ENCODE measurements around the gene CD247. TPM values are rescaled to one million over a fixed set of nuclear protein-coding genes. Genes with fewer than 3 reads are reported as not detected.
A peak's percentile ranks its signal among the peaks of the same experiment; 100 is the strongest.

CD247 gene
- total and polyA plus RNA-seq, 9 of the 15 experiments (the other 6 are each of a cell fraction or from before 2014, with no cell fraction given): 0.08 to 0.42 (median 0.28) TPM; not detected in 5

DNA sequence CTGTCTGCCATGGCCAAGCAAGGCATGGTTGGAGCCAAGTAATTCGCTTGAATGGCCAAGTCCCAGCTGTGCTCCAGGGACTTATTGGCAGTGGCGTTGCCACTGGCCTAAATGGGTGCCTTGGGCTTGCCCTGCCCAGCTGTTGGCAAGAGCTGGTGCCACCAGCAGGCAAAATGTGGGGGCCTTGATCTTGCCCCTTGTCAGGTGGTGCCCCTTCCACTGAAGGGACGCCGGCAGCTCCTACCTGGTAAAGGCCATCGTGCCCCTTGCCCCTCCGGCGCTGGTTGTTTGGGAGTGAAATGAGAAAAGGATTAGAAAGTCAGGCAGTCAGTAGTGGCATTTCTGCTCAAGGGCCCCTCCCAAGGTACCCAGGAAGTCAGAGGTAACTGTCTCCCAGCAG lies 85.5 kb downstream of the CD247 start:
- H3K4me1 ChIP-seq (replicated peaks in 1 of 2; ENCODE audit: control insufficient read depth in 2 of 2, insufficient read depth in 2 of 2, low read length in 2 of 2): peaks cover 0 to 8% of the 10 kb centered on the region in 2 experiments; a peak in 3 of 5 replicates
- peak overlapping the region in 1 of 2 experiments; percentile 46; a peak in 1 of 4 replicates for H3K9ac ChIP-seq (ENCODE audit: insufficient read depth in 1 of 2, low read depth in 2 of 2, low read length in 2 of 2)
- WGBS (ENCODE audit: insufficient coverage, low coverage, missing lambda C conversion rate): 52% methylated on average over 7 of the region's 7 CpGs
- CTCF ChIA-PET (ENCODE audit: low intra/inter-chr PET ratio): no interaction called here
- H4K20me1 ChIP-seq (replicated peaks; ENCODE audit: control insufficient read depth, insufficient read depth, low read length): no peaks in the 10 kb centered on the region
- intact Hi-C loops (cut with micrococcal nuclease): no loop called here
- ATAC-seq: no peak
- H3K9me1 ChIP-seq (ENCODE audit: control insufficient read depth, insufficient read depth, low read length): no peaks in the 10 kb centered on the region
- H2AFZ ChIP-seq (ENCODE audit: low read depth, low read length): no peak overlapping the region
- BruUV-seq (replicated peaks): no TSS peak
- in situ Hi-C loops (cut with MboI): no loop called here
- no peak for DNase-seq (ENCODE audit: extremely low read depth in 1 of 4, low spot score in 3 of 4)
- H3K4me3 ChIP-seq: no peak overlapping the region
- H3K9me3 ChIP-seq (replicated peaks; ENCODE audit: control insufficient read depth, insufficient read depth, low read depth, low read length): no peaks in the 10 kb centered on the region
- H3K36me3 ChIP-seq (ENCODE audit: control insufficient read depth, insufficient read depth, low read length): no peaks in the 10 kb centered on the region
- no peak for FAIRE-seq
- H3K27ac ChIP-seq (ENCODE audit: extremely low read depth, low read depth, low read length): no peak overlapping the region
- no peak overlapping the region for H3K4me2 ChIP-seq (ENCODE audit: insufficient read depth, low read length)
- POLR2A ChIA-PET: interaction anchor here (0.6 to 1.2 kb wide), 5 partner anchors 8 to 336 kb away, joined by 3 to 6 read pairs (median 4); no protein-coding TSS in a partner anchor
- H3K79me2 ChIP-seq (ENCODE audit: control insufficient read depth, insufficient read depth, low read length): no peaks in the 10 kb centered on the region
- no peaks in the 10 kb centered on the region for H3K27me3 ChIP-seq (ENCODE audit: control insufficient read depth in 2 of 2, insufficient read depth in 2 of 2, low read length in 2 of 2)
- TF ChIP-seq ZNF668 (CRISPR knock-in tag; IDR thresholded peaks at IDR 0.05) (no peak), EP400 (IDR thresholded peaks at IDR 0.05) (no peak), FOXA1 (IDR thresholded peaks at IDR 0.05; ENCODE audit: borderline replicate concordance) (no peak), RBM15 (IDR thresholded peaks at IDR 0.05; ENCODE audit: insufficient read depth, low read length) (no peak), MEF2D (tag; conservative IDR thresholded peaks at IDR 0.05; ENCODE audit: low read depth) (no peak), LCOR (CRISPR knock-in tag; IDR thresholded peaks at IDR 0.05) (no peak), TCFL5 (CRISPR knock-in tag; conservative IDR thresholded peaks at IDR 0.05) (no peak), PRDM10 (IDR thresholded peaks at IDR 0.05; ENCODE audit: partially characterized antibody) (no peak), RNF2 (IDR thresholded peaks at IDR 0.05) (no peak), NFYB (IDR thresholded peaks at IDR 0.05; ENCODE audit: extremely low read depth, insufficient read length) (no peak), THRA (IDR thresholded peaks at IDR 0.05) (no peak), TAF9B (IDR thresholded peaks at IDR 0.05; ENCODE audit: partially characterized antibody) (no peak), MAZ (CRISPR knock-in tag; conservative IDR thresholded peaks at IDR 0.05 in 1 of 2, IDR thresholded peaks at IDR 0.05 in 1 of 2) (no peak), MED1 (CRISPR knock-in tag; IDR thresholded peaks at IDR 0.05; ENCODE audit: borderline replicate concordance) (no peak)
- TF ChIP-seq, protein P1, sequence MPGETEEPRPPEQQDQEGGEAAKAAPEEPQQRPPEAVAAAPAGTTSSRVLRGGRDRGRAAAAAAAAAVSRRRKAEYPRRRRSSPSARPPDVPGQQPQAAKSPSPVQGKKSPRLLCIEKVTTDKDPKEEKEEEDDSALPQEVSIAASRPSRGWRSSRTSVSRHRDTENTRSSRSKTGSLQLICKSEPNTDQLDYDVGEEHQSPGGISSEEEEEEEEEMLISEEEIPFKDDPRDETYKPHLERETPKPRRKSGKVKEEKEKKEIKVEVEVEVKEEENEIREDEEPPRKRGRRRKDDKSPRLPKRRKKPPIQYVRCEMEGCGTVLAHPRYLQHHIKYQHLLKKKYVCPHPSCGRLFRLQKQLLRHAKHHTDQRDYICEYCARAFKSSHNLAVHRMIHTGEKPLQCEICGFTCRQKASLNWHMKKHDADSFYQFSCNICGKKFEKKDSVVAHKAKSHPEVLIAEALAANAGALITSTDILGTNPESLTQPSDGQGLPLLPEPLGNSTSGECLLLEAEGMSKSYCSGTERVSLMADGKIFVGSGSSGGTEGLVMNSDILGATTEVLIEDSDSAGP (CRISPR knock-in tag; IDR thresholded peaks at IDR 0.05): no peak
